Ascending aorta (tissue), 2 donors: ENCODE data around the gene NINL. TPM values are rescaled to one million over a fixed set of nuclear protein-coding genes. Genes with fewer than 3 reads are reported as not detected.

Experiments
- DNase-seq, 2 donors: peaks; one replicate each; pipeline ENCODE4 v3.0.0-alpha.2; 2019; ENCODE audit warnings: low spot score in 2 of 2
- H3K27ac ChIP-seq, 2 donors: fragments of 200-600 bp; sonication (generic); one replicate each; pipeline ENCODE4 v1.5.1; 2016 to 2017; ENCODE audit warnings: mild to moderate bottlenecking in 1 of 2
- H3K27me3 ChIP-seq: fragments of 200-600 bp; sonication (generic); one replicate; pipeline ENCODE4 v1.5.1; 2017
- H3K36me3 ChIP-seq, 2 donors: fragments of 200-600 bp; sonication (generic); one replicate each; pipeline ENCODE4 v1.5.1; 2016
- H3K4me1 ChIP-seq, 2 donors: fragments of 200-600 bp; sonication (generic); one replicate each; pipeline ENCODE4 v1.5.1; 2016 to 2017; ENCODE audit warnings: mild to moderate bottlenecking in 1 of 2
- H3K4me3 ChIP-seq, 2 donors: fragments of 200-600 bp; sonication (generic); one replicate each; pipeline ENCODE4 v1.5.1; 2016 to 2017; ENCODE audit warnings: mild to moderate bottlenecking in 1 of 2
- H3K9me3 ChIP-seq, 2 donors: fragments of 200-600 bp; sonication (generic); one replicate each; pipeline ENCODE4 v1.5.1; 2016
- intact Hi-C: fragments of 100-400 bp; cut with DNase I; formaldehyde crosslinking; loops from one replicate; pipeline ENCODE4 v1.15.1; 2023
- total RNA-seq: library from RNA; depleted of rRNA; stranded (reverse); fragments of >200 nt; gene quantifications from one replicate; pipeline ENCODE4 v1.1.0, GENCODE V29; 2016
- TF ChIP-seq, protein P1 (sequence below), 3 experiments: fragments of 200-600 bp in 2 of 3; fragments of 450-650 bp in 1 of 3; sonication (generic) in 2 of 3; IDR thresholded peaks; one replicate each; pipeline ENCODE4 v1.5.1; 2016 to 2019; ENCODE audit warnings: antibody characterized with exemption in 3 of 3, mild to moderate bottlenecking in 1 of 3, moderate library complexity in 1 of 3

NINL gene
- total RNA-seq, 1 donor from 2014 or later: 18.0 TPM

DNA sequence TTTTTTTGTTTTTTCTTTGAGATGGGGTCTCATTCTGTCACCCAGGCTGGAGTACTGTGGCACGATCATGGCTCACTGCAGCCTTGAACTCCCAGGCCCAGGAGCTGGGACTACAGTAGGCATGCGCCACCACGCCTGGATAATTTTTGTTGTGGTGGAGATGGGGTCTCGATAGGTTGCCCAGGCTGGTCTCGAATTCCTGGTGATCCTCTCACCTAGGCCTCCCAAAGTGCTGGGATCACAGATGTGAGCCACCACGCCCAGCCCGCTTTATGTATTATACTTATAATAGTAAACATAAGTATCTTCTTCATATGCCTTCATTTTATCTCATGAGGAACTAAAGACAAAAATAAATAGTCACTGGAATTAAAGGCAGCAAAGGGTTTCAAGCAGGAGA is 114.3 kb downstream of the NINL start:
- TF ChIP-seq, protein P1, sequence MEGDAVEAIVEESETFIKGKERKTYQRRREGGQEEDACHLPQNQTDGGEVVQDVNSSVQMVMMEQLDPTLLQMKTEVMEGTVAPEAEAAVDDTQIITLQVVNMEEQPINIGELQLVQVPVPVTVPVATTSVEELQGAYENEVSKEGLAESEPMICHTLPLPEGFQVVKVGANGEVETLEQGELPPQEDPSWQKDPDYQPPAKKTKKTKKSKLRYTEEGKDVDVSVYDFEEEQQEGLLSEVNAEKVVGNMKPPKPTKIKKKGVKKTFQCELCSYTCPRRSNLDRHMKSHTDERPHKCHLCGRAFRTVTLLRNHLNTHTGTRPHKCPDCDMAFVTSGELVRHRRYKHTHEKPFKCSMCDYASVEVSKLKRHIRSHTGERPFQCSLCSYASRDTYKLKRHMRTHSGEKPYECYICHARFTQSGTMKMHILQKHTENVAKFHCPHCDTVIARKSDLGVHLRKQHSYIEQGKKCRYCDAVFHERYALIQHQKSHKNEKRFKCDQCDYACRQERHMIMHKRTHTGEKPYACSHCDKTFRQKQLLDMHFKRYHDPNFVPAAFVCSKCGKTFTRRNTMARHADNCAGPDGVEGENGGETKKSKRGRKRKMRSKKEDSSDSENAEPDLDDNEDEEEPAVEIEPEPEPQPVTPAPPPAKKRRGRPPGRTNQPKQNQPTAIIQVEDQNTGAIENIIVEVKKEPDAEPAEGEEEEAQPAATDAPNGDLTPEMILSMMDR (IDR thresholded peaks at IDR 0.05): no peak
- no peak overlapping the region for H3K27ac ChIP-seq
- no peak for DNase-seq
- no peaks in the 10 kb centered on the region for H3K4me1 ChIP-seq
- no peaks in the 10 kb centered on the region for H3K27me3 ChIP-seq
- peaks cover 40 to 57% of the 10 kb centered on the region in 2 donors for H3K36me3 ChIP-seq
- H3K9me3 ChIP-seq: no peaks in the 10 kb centered on the region
- intact Hi-C loops: no loop called here
- no peak overlapping the region for H3K4me3 ChIP-seq

DNA sequence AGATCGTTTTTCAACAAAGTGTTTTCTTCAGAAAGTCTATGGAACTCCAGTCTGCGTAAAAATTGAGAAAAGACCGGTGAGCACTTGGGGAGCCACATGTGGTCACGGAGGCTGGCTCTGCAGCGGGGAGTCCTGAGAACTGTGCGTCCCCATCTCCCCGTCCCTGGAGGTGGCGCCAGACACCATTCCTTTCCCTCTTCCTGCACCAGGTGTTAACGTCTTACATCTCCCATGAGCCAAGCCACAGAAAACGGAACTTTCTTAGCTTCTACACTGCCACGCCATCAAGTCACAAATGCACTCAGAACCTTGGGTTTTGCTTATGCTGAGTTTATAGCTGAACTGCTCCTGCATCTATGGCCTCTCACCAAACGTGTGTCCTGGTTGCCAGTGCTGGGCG is 115.3 kb downstream of the NINL start:
- Histone ChIP-seq H3K36me3 (peaks cover 37 to 60% of the 10 kb centered on the region in 2 donors), H3K4me3 (no peak overlapping the region), H3K4me1 (no peaks in the 10 kb centered on the region), H3K27me3 (no peaks in the 10 kb centered on the region), H3K9me3 (no peaks in the 10 kb centered on the region), H3K27ac (no peak overlapping the region)
- intact Hi-C loops: no loop called here
- DNase-seq: no peak
- TF ChIP-seq, protein P1 (IDR thresholded peaks at IDR 0.05): peak in 1 of 3 experiments; percentile 11

DNA sequence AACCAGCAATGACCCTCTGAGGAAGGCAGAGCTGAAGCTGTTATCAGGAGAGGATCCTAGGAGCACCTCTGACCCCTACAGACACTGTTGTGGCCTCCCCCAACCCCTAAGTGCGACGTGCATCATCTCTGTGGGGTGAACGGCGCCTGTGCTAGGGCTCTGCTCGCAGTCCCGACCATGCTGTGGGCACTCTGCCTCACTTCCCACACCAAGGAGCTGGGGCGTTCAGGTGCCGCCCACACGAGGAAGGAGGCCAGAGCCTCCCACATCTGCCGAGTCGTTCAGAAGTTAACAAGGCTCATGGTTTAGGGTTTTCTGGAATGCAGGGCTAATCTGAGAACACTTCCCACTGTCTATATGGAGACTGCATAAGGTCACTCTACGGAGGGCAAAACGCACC is 115.8 kb downstream of the NINL start:
- Histone ChIP-seq H3K27ac (no peak overlapping the region), H3K27me3 (no peaks in the 10 kb centered on the region), H3K9me3 (no peaks in the 10 kb centered on the region), H3K36me3 (peaks cover 41 to 65% of the 10 kb centered on the region in 2 donors), H3K4me3 (no peak overlapping the region), H3K4me1 (no peaks in the 10 kb centered on the region)
- TF ChIP-seq, protein P1 (IDR thresholded peaks at IDR 0.05): no peak
- intact Hi-C loops: no loop called here
- no peak for DNase-seq

DNA sequence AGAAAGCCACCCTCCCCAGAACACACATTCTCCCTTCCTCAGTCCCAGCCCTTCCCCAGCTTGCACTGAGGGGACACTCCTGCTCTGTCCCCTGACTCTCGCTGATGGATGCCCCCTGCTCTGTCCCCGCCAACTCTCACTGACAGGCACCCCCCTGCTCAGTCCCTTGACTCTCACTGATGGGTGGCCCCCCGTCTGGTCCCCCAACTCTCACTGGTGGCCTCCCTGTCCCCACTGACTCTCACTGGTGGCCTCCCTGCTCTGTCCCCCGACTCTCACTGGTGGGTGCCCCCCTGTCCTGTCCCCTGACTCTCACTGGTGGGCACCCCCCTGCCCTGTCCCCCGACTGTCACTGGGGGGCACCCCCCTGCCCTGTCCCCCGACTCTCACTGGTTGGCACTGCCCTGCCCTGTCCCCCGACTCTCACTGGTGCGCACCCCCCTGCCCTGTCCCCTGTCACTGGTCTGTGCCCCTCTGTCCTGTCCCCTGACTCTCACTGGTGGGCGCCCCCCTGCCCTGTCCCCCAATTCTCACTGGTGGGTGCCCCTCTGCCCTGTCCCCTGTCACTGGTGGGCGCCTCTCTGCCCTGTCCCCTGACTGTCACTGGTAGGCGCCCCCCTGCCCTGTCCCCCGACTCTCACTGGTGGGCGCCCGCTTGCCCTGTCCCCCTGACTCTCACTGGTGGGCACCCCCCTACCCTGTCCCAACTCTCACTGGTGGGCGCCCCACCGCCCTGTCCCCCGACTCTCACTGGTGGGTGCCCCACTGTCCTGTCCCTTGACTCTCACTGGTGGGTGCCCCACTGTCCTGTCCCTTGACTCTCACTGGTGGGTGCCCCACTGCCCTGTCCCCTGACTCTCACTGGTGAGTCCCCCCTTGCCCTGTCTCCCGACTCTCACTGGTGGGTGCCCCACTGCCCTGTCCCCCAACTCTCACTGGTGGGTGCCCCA is 116.9 kb downstream of the NINL start:
- intact Hi-C loops: no loop called here
- H3K27me3 ChIP-seq: no peaks in the 10 kb centered on the region
- no peak for DNase-seq
- TF ChIP-seq, protein P1 (IDR thresholded peaks at IDR 0.05): no peak
- no peaks in the 10 kb centered on the region for H3K9me3 ChIP-seq
- no peaks in the 10 kb centered on the region for H3K4me1 ChIP-seq
- no peak overlapping the region for H3K27ac ChIP-seq
- H3K36me3 ChIP-seq: peaks cover 45 to 69% of the 10 kb centered on the region in 2 donors
- no peak overlapping the region for H3K4me3 ChIP-seq

DNA sequence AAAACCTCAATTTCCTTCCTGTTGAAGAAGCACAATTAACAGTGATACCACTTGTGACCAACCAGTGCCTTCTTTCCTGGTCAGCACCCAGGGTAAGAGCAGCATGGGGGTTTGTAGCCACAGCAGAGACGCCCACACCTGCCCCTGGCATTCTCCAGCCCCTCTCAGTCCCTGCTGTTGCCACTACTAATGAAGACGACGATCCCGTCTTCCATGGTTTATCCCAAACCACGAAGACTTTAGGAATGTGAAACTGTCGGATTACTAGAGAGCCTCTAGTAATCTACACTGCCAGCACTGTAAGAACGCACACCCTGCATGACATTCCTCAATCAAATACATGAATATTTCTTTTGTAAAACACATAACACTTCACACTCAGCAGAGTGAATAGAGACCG is 117.9 kb downstream of the NINL start:
- Histone ChIP-seq H3K4me1 (no peaks in the 10 kb centered on the region), H3K9me3 (no peaks in the 10 kb centered on the region), H3K27me3 (no peaks in the 10 kb centered on the region), H3K4me3 (no peak overlapping the region), H3K36me3 (peaks cover 48 to 73% of the 10 kb centered on the region in 2 donors), H3K27ac (no peak overlapping the region)
- no peak for DNase-seq
- intact Hi-C loops: no loop called here
- TF ChIP-seq, protein P1 (IDR thresholded peaks at IDR 0.05): no peak
